GM21423 (cell line): ENCODE measurements around the gene C20orf96.
"Not testable (repeated sequence)": the region's sequence is repeated elsewhere in the genome, so short reads cannot be mapped to it uniquely, and the experiment has no call there.

ENCODE experiments used
- ATAC-seq: cut with Tn5 transposase; IDR thresholded peaks from one replicate; pipeline ENCODE4 v1.9.1; 2021; ENCODE audit warnings: mild to moderate bottlenecking, moderate library complexity; ENCODE audit not compliant: unreplicated experiment

The C20orf96 gene

DNA sequence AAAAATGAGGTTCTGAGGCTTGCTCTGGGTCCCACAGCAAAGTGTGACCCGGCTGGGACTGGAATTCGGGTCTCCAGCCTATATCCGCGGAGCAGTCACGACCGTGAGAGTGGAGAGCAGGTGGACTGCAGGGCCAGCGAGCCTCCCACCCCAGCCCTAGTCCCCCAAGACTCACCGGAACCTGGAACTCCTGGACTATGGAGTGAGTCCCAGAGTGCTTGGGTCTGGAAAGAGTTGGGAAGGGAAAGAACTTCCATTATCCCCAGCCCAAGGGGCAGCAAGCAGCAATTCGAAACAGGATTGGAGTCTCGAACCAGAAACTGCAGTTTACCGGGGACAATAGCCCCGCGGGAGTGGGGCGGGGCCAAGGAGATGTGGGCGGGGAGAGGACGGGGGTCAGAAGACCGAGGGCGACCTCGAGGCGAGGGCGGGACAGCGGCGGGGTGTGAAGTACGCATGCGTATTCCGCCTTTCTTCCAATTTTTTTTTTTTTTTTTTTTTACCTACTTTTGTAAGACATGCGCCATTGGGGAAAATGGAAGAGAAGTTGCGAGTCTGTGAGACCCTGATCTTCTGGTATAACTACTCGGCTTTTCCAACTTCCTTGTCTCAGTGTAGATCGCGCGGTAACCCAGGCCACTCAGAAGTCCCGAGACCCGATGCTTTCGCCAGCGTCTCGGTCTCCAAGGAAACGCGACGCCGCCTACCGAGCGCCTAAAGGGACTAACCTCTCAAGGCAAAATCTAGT lies at the start of gene C20orf96:
TSS of gene C20orf96 (minus strand) at position 667 of the 748 bp plus-strand sequence. CDS start at position 527, 140 bp downstream.
- ATAC-seq = peak; percentile 88

DNA sequence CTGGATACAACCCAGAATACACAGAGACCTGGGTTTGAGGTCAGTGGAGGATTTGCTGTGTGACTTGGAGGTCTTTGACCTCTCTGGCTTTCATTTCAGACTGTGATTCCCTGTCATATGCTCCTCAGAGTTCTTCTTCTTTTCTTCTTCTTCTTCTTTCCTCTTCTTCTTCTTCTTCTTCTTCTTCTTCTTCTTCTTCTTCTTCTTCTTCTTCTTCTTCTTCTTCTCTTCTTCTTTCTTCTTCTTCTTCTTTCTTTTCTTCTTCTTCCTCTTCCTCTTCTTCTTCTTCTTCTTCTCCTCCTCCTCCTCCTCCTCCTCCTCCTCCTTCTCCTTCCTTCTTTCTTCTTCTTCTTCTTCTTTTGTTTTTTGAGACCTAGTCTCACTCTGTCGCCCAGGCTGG lies 45.5 kb upstream of the C20orf96 start:
- ATAC-seq = not testable (repeated sequence)

DNA sequence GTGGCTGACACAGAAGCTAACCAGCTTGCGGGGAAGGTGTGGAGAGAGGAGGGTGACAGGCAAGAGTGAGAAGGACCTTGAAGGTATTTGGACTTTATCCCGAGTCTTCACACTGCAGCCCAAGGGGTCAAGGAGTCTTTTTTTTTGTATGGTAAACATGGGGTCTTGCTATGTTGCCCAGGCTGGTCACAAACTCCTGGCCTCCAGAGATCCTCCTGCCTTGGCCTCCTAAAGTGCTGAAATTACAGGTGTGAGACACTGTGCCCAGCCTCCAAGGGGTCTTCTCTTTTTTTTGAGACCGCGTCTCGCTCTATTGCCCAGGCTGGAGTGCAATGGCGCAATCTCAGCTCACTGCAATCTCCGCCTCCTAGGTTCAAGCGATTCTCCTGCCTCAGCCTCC lies 44.0 kb upstream of the C20orf96 start:
- no peak for ATAC-seq

DNA sequence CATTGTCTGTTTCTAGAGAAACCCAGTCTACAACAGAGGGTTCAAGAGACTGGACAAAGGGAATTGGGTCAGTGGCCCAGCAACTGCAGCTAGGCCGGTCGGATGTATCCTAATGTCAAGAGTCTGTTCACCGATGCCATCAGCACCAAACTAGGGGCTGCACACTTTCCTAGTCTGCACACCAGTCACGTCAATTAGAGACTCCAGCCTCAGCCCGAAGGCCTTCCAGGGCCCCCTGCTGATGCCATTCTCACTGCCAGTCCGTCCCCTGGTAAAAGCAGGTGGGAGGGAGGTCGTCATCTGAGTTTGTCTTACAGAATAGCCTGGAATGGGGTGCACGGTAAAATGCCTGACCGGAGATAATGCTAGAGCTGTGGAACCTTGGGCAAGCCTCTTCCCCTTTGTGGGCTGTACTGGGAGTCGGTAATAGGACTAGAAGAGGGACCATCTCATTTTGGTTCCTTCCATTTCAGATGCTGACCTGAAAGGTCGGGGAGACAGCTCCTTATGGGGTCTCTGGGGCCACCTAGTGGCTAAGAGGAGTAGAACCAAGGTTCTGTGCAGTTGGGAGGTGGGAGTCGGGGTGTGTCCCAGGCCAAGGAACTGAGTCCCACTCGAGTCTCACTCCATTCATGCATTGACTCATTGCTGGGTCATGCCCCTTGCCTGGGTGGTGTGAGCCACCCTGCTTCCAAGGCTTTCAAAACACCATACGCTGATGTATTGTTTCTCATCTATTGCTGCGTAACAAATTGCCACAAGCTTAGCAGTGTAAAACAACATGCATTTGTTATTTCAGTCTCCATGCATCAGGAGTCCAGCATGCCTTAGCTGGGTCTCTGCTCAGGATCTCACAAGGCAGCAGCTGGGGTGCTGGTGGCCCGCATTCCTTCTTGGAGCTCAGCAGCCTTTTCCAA lies 39.9 kb upstream of the C20orf96 start:
- no peak for ATAC-seq

DNA sequence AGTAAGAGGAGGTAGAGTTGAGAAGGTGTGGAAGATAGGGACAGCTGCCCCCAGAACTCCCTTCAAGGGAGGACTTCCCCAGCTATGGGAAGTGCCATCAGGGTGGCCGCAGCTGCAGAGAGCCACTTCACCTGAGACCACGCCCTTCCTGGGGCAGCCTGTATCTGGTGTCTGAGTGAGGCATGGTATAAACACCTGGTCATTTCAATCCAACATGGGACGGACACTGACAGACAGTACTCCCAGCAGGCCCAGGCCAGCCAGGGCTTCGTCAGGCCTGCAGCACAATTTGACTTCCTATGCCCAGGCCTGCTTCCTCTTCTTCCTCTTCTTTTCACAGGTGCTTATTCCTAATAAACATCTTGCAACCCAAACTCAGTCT lies 39.3 kb upstream of the C20orf96 start:
- no peak for ATAC-seq

DNA sequence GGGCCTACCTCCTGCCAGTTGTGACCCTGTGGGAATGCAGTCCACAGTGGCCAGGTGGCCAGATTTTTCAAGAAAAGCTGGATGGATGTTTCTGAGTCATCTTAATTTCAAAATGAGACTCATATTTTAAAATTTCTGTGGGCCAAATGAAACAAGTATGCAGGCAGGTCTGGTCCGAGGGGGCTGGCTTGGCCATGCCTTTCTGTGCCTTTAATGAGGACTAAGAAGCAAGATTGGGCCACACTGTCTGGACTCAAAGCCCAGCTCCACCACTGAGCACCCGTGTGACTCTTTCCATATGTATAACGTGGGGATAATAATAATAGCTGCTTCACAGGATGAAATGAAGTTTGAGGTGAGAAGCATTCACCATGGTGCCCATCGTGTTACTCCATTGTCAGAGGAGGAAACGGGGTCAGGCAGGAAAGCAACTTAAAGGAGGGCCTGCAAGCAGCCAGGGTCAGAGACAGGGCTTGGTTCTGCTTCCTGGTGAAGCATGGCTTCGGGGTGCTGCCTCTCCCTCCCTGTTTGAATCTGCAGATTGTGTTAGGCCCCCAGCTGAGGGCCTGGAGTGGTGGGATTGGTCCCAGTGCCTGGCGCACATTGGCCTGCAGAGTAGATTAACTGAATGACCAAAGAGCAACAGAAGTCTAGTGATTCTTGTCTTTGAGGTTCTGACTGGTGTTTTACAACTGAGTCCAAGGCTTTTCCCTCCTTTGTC lies 38.6 kb upstream of the C20orf96 start:
- no peak for ATAC-seq

GRCh38 chr20:328027-328974 lies 37.8 kb upstream of the C20orf96 start:
- ATAC-seq = no peak

- no peak for ATAC-seq
Observed at GRCh38 chr20:327186-328026, 36.9 kb upstream of the C20orf96 start.

DNA sequence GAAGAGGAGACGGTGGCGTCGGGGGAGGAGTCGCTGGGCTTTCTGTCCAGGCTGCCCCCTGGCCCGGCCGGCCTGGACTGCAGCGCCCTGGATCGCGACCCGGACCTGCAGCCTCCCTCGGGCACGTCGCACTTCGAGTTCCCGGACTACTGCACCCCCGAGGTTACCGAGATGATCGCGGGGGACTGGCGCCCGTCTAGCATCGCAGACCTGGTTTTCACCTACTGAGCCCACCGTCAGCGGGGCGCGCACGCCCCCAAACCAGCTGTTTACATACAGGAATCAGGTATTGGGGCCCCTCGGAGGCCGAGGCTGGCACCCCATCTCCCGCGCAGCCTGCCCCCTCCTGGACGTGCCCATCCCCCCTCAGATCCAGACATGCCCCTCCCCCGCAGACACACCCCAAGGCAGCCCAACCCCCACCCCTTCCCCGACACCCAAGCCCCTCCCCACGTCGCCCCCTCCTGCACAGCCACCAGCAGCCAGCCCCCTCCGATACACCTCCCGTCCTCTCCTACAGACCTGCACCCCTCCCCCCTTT lies 36.2 kb upstream of the C20orf96 start:
- ATAC-seq = no peak

DNA sequence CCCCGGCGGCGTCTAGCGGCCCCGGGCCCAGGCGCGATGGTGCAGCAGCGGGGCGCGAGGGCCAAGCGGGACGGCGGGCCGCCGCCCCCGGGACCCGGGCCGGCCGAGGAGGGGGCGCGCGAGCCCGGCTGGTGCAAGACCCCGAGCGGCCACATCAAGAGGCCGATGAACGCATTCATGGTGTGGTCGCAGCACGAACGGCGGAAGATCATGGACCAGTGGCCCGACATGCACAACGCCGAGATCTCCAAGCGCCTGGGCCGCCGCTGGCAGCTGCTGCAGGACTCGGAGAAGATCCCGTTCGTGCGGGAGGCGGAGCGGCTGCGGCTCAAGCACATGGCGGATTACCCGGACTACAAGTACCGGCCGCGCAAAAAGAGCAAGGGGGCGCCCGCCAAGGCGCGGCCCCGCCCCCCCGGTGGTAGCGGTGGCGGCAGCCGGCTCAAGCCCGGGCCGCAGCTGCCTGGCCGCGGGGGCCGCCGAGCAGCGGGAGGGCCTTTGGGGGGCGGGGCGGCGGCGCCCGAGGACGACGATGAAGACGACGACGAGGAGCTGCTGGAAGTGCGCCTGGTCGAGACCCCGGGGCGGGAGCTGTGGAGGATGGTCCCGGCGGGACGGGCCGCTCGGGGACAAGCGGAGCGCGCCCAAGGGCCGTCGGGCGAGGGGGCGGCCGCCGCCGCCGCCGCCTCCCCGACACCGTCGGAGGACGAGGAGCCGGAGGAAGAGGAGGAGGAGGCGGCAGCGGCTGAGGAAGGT lies 35.5 kb upstream of the C20orf96 start:
- ATAC-seq = no peak

GRCh38 chr20:325045-325888 lies 34.7 kb upstream of the C20orf96 start, which contains the start of gene SOX12:
SOX12 (plus strand) TSS chr20:325552; CDS start chr20:325925, 373 bp downstream.
- ATAC-seq = peak; percentile 69

DNA sequence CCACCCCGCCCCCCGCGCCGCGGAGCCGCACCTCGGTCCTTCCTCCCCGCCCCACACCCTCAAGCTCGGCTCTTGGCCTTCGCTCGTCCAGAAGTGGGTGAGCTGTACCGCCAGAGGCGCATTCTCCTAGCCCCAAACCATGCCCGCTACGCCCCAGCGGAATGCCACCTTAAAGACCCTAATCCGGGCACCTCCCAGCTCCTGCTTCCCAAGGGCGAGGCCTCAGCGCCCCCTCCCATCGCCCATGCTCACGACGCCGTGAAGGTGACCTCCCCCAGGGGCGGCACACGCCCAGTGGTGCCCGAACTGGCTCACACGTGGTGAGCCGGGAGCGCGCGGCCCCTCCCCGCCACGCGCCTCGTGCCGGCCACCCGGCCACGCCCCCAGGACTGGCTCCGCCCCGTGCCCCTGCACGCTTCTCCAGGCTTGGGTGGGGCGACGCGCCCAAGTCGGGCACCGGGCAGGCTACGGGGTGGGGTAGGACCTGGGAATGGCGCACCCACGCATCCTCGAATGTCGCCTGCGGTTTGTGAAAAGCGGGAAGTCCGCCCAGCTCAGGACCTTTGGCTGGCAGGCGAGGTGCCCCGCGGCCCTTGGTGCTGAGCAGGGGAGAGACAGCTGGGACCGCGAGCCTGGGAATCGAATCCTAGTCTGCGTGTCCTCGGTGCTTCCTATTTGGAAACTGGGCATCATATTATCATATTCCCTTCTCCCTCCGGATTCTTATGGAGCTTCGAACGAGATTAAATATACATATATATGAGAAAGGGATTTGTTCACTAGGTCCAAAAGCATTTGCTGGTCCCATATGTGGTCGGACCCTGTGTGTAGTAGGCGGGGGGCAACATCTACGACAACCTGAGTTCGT lies 33.9 kb upstream of the C20orf96 start:
- peak; percentile 51 for ATAC-seq

- no peak for ATAC-seq
Observed at GRCh38 chr20:316316-317068, 25.9 kb upstream of the C20orf96 start.

DNA sequence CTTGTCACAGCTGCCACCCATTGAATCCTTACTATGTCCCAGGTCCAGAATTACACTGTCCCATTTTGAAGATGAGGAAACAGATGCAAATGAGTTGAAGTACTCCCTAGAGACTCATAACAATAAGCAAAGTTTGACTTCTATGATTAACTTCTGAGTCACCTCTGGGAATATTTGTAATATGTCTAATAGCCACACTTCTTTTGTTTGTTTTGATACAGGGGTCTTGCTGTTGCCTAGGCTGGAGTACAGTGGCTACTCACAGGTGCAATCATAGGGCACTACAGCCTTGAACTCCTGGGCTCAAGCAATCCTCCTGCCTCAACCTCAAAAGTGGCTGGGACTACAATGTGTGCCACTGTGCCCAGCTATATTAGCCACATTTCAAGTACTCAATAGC lies 23.4 kb upstream of the C20orf96 start:
- no peak for ATAC-seq

DNA sequence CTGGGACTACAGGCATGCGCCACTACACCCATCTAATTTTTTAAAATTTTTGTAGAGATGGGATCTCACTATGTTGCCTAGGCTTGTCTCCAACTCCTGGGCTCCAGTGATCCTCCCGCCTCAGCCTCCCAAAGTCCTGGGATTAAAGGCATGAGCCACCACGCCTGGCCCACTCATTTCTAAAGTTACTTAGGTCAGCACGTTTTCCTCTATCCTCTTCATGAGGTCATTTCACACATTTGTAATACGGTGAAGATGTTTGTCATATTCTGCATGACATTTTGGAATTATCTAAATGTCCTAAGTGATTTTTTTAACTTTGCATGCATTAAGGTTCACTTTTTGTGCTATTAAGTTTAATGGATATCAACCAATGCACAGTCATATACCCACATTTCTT lies 22.9 kb upstream of the C20orf96 start:
- no peak for ATAC-seq

- ATAC-seq = no peak
Observed at GRCh38 chr20:312866-313265, 22.3 kb upstream of the C20orf96 start.
